Activated CD4-positive, alpha-beta T cell treated with anti-CD3 and anti-CD28 coated beads for 24 hours (primary cell): ENCODE data around the gene LRFN4.

ENCODE experiments used
- DNase-seq, 2 donors: peaks; one replicate each; pipeline ENCODE4 v3.0.0-alpha.2; 2020; ENCODE audit warnings: low read depth in 2 of 2

The LRFN4 gene

DNA sequence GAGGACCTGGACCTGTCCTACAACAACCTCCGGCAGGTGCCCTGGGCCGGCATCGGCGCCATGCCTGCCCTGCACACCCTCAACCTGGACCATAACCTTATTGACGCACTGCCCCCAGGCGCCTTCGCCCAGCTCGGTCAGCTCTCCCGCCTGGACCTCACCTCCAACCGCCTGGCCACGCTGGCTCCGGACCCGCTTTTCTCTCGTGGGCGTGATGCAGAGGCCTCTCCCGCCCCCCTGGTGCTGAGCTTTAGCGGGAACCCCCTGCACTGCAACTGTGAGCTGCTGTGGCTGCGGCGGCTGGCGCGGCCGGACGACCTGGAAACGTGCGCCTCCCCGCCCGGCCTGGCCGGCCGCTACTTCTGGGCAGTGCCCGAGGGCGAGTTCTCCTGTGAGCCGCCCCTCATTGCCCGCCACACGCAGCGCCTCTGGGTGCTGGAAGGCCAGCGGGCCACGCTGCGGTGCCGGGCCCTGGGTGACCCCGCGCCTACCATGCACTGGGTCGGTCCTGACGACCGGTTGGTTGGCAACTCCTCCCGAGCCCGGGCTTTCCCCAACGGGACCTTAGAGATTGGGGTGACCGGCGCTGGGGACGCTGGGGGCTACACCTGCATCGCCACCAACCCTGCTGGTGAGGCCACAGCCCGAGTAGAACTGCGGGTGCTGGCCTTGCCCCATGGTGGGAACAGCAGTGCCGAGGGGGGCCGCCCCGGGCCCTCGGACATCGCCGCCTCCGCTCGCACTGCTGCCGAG, 1.5 kb downstream of the LRFN4 start:
- DNase-seq: no peak

DNA sequence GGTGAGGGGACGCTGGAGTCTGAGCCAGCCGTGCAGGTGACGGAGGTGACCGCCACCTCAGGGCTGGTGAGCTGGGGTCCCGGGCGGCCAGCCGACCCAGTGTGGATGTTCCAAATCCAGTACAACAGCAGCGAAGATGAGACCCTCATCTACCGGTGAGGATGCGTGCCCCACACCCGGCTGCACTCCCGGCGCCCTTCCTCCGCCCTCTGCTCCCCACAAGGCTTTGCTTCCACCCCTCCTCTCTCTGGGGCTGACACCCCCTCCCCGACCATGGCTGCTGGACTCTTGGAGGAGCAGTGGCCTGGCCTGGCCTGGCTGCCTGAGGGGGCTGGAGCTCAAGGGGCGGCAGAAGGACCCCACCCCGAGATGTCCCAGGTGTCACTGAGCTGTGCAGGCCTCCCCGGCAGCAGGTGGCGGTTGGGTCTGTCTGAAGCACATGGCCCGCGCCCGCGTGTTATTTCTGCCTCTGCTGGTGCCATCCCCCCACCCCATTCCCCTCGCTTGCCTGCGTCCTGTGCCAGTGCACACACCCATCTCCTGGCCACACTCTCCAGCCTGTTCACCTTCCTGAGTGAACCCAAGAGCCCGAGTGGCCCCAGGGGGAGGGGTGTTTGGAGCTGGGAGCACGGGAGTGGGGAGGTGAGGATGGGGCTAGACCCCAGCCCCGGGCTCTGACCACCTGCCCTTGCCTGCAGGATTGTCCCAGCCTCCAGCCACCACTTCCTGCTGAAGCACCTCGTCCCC, 2.2 kb downstream of the LRFN4 start:
- DNase-seq: no peak

DNA sequence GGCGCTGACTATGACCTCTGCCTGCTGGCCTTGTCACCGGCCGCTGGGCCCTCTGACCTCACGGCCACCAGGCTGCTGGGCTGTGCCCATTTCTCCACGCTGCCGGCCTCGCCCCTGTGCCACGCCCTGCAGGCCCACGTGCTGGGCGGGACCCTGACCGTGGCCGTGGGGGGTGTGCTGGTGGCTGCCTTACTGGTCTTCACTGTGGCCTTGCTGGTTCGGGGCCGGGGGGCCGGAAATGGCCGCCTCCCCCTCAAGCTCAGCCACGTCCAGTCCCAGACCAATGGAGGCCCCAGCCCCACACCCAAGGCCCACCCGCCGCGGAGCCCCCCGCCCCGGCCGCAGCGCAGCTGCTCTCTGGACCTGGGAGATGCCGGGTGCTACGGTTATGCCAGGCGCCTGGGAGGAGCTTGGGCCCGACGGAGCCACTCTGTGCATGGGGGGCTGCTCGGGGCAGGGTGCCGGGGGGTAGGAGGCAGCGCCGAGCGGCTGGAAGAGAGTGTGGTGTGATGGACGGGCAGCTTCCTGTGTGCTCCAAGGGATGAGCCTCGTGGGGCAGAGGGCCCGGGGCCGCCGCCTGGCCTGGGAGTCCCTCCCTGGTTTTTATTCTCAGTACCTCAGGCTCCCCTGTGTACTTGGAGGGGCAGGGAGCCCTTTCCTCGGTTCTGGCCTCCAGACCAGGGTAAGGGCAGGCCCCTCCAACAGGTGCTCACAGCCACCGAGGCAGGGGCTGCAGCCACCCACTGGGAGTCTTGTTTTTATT, 3.0 kb downstream of the LRFN4 start:
- no peak for DNase-seq

DNA sequence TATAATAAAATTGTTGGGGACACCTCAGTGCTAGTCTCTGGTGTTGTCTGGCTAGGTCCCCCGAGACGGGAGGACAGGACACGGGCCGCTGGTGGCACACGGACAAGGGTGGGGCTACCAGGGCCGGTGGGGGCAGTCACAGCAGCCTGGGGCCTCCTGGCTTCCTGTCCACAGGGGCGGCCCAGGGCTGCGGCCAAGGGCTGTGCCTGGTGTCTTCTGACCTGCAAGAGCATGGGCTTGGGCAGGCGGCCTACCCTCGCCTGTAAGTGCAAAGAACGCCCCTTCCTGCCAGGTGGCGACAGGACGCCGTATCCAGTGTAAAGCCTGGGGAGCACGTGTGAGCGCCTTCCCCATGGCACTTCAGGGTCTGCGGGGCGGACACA, 3.6 kb downstream of the LRFN4 start:
- no peak for DNase-seq

DNA sequence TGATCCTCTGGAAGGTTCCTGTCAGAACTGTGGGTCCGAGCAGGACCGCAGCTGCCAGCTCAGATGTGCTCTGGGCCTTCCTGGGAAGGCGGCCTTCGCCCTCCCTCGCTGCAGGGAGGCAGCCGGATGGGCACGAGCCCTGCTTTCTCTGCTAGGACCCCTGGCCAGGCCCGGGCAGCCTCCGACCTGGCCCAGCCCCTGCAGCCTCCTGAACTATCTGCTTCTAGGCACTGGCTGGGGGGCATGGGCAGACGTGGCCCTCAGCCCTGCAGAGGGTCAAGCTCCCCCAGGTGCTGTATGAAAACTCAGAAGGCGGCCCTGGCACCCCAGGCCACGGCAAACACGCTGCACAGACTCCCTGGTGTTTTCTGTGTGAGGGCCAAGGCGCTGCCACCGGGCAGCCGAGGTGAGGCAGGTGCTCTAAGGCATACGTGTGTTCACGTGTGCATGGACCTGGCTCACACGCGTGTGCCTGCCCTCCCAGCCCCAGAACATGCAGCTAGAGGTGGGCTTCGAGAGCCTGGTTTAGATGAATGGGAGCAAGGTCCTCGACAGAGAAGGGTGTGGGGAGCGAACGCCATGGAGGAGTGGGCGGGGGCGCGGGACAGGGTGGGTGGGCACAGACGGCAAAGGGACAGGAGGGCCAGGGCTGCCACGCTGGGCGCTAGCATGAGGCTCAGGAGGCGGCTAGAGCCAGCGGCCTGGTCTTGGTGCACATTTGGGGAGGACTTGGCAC, 4.3 kb downstream of the LRFN4 start:
- no peak for DNase-seq

- no peak for DNase-seq
Observed at GRCh38 chr11:66861774-66862558, 5.1 kb downstream of the LRFN4 start.

- DNase-seq: no peak
Observed at GRCh38 chr11:66862559-66863037, 5.7 kb downstream of the LRFN4 start.

GRCh38 chr11:66863428-66864125, 6.7 kb downstream of the LRFN4 start:
- no peak for DNase-seq

GRCh38 chr11:66864172-66864901, 7.5 kb downstream of the LRFN4 start:
- DNase-seq: no peak

GRCh38 chr11:66864924-66865697, 8.2 kb downstream of the LRFN4 start:
- DNase-seq: no peak

DNA sequence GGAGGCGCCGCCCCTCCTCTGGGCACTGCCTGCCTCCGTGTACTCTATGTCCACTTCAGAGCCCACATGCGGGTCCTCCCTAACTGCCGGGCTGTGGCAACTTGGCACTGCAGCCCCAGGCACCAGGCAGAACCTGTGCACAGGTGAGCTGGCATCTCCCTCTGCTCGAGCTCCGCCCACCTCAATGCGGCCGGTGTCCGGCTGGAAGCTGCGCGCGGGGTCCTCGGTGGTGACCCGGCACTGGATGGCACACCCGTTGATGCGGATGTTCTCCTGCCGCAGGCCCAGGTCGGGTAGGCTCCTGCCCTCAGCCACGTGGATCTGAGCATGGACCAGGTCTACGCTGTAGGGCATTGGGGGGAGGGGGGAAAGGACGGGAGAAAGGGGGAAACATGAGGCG, 9.1 kb downstream of the LRFN4 start:
- no peak for DNase-seq

DNA sequence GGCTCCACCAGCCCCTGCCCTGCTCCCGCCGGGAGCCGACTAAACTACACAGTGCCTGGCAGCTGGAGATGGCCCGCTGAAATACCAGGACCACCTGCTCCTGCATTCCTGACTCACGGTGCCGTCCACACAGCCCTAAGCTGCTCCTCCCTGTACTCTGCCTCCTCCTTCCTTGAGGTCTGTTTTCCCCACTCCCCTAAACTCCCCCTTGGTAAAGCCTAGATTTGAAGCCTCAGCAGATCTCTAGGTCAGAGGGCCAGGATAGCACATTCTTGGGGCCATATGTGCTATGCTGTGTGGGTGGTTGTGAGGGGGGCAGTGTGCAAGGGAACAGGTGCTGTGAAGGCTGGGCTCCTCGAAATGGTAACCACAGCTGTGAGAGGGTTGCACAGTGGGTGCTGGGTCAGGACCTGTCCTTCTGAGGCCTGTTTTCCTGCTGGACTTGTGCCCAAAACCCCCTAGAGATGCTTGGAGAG, 9.7 kb downstream of the LRFN4 start:
- DNase-seq: no peak

DNA sequence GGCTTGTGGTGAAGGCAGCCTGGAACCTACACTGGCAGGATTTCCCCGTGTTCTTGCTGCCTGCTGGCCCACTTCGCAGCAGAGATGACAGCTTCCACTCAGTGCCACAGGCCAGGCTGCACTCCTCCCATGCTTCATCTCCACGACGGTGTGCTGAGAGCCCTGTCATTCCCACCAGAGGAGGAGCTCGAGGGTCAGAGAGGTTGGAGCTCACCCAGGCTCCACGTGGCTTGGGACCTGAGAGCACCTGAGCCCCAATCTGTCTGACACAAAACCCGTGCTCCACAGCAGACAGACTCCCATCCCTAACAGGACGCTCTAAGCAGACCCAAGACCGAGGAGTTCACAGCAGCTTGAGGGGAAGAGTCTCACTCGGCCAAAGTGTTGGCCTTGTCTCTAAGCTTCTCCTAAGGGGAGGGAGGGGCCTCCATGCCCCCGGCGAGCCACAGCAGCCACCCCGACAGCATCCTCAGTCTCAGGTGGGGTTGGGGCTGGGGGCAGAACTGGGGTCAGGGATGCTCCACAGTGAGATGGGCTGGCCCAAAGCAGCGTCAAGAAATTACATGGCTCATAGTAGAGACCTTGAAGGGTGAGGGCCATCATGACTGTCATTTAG, 10.7 kb downstream of the LRFN4 start:
- no peak for DNase-seq

- DNase-seq: no peak
Observed at GRCh38 chr11:66868082-66868725, 11.3 kb downstream of the LRFN4 start.

- DNase-seq: peak; percentile 68 to 78
Observed at GRCh38 chr11:66868726-66869566, 12.1 kb downstream of the LRFN4 start.

DNA sequence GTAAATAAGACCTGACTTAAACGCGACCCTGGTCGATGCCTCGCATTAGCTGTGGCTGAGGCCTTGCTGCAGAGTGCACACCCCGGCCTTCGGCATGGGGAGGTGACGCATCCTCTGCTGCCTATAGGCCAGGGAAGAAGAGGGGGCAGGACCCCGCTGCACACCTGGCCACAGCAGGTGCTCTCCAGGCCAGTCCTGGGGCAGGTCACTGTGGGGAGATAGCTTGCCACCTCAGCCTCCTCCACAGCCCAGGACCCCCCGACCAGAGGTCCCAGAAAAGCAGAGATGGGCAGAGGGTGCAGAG, 12.7 kb downstream of the LRFN4 start:
- DNase-seq: no peak

DNA sequence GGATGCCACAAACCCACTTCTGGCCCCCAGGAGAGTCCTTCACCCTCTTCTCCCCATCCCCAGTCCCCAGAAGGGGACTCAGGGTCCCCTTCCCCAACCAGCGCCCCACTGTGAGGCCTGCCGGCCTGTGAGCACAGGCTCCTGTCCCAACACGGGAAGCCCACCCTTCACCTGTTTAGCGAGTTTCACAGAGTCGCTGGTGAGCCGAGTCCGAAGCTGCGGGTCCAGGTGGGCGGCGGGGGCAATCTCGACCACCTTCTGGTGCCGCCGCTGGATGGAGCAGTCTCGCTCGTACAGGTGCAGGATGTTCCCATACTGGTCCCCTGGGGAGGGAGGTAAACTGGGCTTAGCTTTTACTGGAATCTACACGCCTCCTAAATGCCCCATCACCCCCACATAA, 13.3 kb downstream of the LRFN4 start:
- no peak for DNase-seq
